Hindlimb muscle (tissue), 1 donor: ENCODE data around the gene SNORC. TPM values are rescaled to one million over a fixed set of nuclear protein-coding genes. Genes with fewer than 3 reads are reported as not detected.

Experiments used
- DNase-seq: peaks from one replicate; pipeline ENCODE4 v3.0.0-alpha.2; 2013
- polyA plus RNA-seq: library from polyadenylated mRNA; unstranded; fragments of 120-200 nt; gene quantifications from one replicate; pipeline ENCODE4 v1.2.1, GENCODE V29; 2013; ENCODE audit not compliant: insufficient read length

SNORC gene
- polyA plus RNA-seq, 1 donor = 1.9 TPM

DNA sequence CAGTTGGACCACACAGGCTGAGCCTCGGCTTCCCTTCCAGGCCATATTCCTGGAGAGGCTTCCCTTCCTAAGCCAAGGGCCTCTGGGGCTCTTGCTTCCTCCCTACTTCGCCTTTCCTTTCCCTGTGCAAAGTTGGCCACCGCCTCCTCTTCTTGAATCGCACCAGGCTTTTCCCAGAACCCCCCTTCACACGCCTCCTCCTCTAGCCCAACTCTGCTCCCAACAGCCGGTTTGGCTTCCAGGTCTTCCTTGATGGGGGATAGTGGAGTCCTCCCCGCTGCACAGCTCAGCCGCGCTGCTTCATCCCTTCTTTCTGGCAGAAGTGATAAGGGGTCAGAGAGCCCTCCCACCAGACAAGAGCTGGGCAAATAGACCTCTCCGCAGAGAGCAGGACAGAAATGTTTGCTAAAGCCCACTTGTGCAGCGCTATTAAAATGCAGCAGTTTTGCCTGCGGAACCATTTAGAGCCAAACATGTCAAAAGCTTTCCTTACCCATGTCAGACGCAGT, 56.4 kb downstream of the SNORC start:
- DNase-seq = no peak

DNA sequence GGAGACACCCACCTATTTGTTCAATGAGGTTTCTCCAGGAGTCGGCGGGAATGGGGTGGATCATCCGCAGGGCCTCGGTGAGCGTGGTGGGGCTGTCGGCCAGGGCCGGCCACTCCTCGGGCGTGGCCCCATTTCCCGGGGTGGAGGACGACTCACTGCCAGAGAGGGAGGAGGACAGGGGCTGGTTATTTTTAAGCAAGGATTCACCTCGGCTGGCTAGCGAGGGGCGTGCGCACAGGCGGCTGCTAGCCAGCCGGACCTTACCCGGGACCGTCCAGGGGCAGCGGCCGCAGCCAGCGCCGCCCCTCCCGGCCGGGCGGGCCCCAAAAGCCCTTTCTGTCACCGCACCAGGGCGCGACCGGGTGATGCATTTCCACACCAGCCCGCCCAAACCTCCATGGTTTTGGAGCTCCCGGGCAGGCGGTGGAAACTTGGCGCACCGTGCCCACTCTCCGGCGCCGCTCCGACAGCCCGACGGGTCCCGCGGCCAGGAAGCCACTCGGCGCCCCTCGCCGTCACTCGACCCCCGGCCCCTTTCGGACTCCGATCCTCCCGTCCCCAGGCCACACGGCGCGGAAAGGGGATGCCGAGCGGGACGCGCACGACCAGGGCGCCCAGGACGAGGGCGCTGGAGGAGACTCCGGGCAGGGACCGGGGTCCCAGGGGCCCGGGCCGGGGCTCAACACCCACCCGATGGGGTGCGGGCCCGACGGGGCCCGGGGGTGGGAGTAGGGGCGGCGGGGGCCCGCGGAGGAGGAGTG, 57.1 kb downstream of the SNORC start:
- no peak for DNase-seq

DNA sequence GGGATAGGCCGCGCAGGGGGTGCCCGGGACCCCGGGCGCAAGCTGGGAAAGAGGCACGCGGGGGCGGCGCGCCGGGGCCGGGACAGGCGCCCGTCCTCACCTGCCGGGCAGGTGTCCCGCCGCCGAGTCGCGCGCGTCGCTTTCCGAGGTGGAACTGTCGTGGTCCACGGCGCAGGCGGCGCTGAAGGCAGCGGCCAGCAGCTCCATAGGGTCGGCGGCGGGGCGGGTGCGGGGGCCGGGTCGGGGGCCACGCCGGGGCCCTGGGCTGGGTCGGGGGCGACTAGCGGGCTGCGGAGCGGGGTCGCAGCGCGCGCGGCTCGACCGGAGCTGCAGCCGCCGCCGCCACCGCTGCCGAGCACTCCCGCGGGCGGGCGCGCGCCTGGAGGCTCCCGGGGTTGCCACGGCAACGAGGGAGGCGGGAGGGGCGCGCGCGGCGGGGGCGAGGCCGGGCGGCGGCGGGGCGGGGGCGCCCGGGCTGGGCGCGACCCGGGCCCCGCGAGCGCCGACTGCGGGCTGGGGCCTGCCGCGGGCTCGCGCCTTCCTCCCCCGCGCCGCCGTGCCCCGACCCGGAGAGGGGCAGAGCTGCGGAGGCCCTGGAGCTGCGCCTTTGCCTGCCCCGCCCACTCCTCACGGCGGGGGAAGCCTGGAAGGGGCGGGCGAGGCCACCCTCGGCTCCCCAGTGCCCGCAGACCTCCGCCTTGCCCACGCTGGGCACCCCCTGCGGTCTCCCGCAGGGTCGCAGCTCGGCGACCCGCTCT, 57.9 kb downstream of the SNORC start:
- no peak for DNase-seq

Other genes with a start within 250 kb of the SNORC start
- 26.3 TPM for gene EFHD1, start 236.7 kb upstream of the SNORC start, polyA plus RNA-seq
- 41.3 TPM for gene GIGYF2, start 172.9 kb upstream of the SNORC start, polyA plus RNA-seq
- gene KCNJ13, start 93.7 kb upstream of the SNORC start, polyA plus RNA-seq = 0.26 TPM
- 0.56 TPM for gene NGEF, start 143.0 kb downstream of the SNORC start, polyA plus RNA-seq
- gene NEU2, start 162.4 kb downstream of the SNORC start, polyA plus RNA-seq = not detected
- gene INPP5D, start 190.1 kb downstream of the SNORC start, polyA plus RNA-seq = 8.9 TPM